HG03108 (cell line): ENCODE data around the gene SERTAD1.
A peak's percentile ranks its signal among the peaks of the same experiment; 100 is the strongest.

Experiments used
- ATAC-seq: cut with Tn5 transposase; IDR thresholded peaks from one replicate; pipeline ENCODE4 v1.9.1; 2021; ENCODE audit warnings: moderate library complexity; ENCODE audit not compliant: unreplicated experiment

SERTAD1 gene

DNA sequence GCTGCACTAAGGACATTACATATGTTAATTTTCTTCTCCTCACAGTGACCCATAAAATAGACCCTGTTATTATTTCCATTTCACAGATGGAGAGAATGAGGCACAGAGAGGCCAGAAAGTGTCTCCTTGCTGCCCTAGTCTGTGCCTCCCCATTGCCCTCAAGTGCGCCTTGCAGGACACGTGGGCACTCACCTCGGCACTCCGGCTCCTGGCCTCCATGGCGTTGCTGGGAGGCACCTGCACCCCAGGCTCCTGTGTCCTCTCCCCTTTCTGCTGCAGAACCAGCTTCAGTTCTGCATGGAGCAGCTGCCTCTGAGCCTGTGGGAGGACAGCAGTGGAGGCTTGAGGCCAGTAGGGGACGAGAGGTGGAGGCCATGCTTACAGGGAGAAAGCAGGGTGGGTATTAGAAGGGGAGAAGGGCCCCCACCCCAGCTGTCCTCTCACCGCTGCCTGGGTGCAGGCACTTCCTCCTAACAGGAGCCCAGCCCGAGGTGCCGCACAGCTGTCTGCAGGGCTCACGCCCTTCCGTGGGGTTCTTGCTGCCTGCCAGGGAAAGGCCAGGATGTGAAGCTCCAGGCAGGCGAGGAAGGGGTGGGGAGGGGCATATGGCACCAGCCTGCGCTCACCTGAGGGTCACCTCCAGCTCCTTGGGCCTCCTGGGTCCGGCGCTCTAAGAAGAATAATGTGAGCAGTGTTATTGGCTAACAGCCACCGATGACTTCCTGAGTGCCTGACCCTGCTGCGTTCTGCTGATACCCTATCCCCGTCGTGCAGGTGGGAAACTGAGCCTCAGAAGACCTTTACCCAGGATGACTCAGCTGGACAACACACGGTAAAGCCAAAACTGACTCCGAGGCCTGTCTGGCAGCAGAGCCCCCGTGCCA, 17.8 kb downstream of the SERTAD1 start:
- ATAC-seq, result no peak

DNA sequence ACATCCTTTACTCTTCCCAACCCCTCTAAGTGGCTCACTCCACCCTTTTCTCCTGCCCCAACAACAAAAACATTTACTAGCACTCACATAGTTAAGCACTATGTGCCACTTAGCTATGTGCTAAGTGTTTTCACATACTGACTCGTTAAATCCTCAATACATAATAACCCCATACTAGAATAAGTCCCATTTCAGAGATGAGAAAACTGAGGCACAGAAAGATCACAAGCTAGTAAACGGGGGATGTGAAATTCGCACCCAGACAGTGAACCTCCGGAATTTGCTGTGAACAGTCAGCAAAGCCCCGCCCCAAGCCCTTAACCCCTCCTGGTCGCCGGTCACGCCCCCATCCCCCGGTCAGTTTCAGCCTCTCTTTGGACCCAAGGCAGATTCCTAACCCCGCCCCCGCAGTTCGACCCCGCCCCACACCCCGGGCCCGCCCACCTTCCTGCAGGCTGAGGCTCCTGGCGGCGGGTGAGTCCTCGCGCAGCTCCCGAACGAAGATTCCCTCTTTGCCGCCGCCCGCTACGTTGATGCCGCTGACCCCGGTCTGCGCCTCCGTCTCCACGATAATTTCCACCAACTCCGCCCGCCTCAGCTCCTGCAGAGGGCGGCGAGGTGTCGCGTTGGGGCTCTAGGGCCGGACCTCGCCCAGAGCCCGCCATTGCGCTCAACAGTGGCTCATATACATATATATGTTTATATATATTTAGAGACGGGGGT, 22.4 kb downstream of the SERTAD1 start:
- peak; percentile 53 for ATAC-seq

DNA sequence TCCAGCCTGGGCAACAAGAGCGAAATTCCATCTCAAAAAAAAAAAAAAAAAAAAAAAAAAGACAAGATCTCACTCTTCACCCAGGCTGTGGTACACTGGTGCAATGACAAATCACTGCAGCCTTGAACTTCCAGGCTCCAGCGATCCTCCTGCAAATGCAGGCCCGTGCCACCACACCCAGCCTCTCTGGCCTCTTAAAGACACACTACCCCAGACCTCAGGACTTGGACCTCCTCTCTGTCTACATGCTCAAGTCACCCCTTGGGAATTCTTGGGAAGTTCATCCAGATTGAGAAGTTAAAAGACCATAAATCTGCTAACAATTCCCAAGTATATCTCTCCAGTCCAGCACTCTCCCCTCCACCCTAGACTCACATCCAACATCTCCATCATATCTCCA, 25.2 kb downstream of the SERTAD1 start:
- no peak for ATAC-seq

DNA sequence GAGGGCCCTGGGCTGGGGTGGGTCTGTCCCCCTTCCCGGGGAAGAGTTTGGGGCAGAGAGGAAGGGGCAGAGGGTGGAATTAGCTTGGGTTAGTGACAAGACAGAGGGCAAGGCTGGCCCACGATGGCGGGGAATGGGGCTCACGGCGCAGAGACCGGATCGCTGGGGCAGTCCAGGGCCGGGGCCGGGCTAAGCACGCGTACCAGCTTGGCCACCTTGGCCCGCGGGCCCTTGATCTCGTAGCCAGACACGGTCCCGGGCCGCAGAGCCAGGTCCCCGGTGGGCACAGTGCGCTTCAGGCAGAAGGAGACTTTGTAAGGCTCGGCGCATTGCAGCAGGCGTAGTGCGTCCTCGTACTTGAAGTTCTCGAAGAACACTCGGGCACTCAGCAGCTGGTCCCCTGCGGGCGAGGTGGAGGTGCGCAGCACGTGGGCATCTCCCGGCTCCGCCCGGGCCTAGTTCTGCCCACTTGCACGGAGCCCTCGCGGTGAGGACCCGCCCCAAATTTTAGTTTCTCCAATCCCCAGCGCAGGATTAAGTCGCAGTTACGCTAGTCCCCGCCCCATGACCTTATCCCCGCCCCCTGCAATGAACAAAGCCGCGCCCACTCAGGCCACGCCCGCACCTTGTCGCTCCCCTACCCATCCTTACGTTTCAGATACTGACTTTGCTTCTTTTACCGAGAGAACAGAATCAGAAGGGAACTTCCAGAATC, 27.2 kb downstream of the SERTAD1 start:
- no peak for ATAC-seq

DNA sequence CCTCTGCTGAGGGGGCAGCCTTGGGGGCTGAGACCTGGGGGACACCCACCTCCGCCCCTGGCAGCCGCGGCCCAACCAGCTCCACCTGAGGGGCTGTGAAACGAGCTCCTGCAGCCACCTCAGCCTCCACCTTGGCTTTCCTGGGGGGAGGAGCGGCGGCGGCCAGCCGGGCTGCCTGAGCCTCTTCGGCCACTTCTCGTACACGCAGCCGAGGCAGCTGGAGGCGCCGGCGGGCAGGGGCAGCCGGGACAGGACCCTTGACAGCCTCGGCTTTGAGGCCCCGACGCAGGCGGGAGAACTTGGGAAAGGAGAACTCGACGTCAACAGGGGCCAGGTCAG, 28.3 kb downstream of the SERTAD1 start:
- no peak for ATAC-seq

DNA sequence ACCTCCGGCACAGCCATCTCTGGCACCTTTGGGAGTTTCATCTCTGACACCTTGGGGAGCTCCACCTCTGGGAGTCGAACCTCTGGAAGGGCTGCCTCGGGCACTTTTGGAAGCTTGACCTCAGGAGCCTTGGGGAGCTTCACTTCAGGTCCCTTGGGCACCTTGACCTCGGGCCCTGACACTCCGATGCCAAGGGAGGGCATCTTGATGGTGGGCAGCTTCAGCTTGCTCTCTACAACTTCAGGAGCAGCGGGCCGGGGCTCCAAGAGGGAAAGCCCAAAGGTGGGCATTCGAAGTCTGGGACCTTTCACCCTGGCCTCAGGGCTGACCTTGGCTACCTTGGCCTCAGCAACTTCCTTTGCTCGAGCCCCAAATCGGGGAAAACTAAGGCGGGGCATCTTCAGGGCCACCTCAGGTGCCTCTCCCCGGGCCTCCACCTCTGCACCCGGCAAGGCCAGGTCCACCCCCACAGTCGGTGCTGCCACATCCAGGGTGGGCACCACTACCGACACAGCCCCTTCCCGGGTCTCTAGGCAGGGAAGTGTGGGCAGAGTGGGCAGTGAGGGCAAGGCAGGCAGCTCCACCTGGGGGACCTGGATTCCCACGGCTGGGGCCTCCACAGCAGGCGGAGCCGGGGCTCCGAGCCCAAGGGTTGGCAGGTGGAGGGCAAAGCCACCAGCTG, 28.8 kb downstream of the SERTAD1 start:
- ATAC-seq, result no peak

DNA sequence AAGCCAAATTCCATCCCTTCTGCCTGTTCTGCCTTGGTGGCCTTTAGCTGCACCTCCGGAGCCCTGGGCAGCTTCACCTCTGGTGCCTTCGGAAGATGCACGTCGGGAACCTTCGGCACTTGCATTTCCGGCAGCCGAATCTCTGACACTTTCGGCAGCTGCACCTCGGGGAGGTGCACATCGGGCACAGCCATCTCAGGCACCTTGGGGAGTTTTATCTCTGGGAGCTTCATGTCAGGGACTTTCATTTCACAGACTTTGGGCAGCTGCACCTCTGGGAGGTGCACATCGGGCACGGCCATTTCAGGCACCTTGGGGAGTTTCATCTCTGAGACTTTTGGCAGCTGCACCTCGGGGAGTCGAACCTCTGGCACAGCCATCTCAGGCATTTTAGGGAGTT, 29.8 kb downstream of the SERTAD1 start:
- ATAC-seq, result no peak

DNA sequence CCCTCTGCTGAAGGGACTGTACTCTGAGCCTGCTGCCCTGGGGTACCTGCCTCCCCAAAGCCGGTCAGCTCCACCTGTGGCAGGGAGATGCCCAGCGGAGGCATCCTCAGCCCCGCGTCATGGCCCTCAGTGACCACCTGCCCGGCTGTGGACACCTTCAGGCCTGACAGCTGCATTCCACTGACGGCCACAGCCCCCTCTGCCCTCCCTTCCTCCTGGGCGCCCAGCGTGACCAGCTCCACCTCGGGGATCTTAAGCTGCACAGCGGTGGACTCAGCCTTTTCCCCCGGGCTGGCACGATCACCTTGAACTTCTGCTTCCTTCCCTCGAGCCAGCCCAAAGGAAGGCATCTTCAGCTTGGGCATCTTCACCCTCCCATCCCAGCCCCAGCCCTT, 31.0 kb downstream of the SERTAD1 start:
- no peak for ATAC-seq

DNA sequence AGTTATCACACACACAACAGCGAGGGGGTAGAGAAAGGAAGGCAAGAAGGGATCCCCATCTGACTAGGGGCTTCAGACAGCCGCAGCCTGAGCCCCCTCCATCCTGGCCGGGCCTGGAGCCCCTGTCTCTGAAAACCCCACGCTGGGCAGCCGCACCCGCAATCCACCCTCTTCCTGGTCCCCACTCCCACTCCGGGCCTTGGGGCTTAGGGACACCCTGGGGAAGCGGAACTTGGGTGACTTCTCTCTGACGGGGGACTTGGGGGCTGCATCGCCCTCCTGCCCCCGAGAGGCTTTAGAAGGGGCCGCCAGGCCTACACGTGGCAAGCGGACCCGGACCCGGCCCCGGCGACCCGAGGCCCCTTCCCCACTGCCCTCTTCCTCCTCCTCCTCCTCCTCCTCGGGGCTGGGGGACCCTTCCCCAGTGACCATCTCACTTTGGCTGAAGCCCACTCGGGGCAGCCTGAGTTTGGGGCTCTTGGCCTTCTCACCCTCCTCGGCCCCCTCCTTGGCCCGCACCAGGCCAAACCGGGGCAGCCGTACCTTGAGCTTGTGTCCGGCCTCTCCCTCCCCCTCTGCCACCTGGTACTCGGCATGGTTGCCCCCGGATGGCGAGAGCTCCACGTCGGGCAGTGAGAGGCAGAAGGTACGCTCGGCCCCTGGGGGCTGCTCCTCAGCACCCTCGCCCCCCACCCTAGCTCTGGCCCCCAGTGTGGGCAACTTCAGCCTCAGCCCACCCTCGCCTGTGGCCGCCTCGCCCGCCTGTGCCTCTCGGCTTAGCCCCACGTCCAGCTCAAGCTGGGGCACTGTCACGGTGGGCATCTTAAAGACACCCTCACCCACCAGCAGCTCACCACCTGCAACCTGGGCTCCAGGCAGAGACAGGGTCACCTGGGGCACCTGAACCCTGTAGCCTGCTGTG, 31.6 kb downstream of the SERTAD1 start:
- ATAC-seq, result no peak

DNA sequence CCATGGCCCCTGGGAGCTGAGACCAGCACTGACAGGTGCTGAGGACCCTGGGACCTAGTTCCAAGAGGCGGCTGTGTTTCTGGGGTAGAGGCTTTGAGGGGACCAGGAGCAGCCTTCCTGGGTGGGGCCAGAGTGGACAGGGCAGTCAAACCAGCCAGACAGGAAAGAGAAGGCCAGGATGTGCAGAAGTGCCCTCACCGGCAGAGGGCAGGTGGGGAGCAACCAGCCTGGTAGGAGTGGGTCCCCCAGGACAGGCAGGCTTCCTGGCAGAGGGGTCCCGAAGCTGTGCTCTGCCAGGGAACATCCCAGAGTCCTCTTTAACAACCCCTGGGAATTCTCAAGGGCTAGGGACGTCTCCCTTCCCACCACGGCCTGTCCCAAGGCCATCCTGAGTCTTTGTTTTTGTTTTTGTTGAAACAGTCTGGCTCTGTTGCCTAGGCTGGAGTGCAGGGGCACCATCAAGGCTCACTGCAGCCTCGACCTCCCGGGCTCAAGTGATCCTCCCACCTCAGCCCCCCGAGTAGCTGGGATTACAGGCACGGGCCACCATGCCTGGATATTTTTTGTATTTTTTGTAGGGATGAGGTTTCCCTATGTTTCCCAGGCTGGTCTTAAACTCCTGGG, 32.8 kb downstream of the SERTAD1 start:
- ATAC-seq, result no peak

DNA sequence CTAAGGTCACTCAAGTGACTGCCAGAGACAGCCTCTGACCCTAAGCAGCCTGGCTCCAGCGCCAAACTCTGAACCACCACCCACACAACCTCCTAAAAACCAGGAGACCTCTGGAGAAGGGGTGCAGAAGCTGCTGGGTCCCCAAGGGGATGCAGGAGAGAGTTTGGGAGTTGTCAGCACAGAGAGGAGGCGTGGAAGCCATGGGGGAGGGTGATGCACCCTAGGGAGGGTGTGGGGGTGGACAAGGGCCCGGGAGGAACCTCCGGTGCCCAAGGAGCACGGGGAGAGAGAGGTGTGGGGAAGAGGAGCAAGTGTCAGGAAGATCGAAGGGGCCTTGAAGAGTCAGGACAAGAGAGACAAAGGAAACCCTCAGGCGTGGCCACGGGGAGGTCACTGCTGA, 33.7 kb downstream of the SERTAD1 start:
- no peak for ATAC-seq

DNA sequence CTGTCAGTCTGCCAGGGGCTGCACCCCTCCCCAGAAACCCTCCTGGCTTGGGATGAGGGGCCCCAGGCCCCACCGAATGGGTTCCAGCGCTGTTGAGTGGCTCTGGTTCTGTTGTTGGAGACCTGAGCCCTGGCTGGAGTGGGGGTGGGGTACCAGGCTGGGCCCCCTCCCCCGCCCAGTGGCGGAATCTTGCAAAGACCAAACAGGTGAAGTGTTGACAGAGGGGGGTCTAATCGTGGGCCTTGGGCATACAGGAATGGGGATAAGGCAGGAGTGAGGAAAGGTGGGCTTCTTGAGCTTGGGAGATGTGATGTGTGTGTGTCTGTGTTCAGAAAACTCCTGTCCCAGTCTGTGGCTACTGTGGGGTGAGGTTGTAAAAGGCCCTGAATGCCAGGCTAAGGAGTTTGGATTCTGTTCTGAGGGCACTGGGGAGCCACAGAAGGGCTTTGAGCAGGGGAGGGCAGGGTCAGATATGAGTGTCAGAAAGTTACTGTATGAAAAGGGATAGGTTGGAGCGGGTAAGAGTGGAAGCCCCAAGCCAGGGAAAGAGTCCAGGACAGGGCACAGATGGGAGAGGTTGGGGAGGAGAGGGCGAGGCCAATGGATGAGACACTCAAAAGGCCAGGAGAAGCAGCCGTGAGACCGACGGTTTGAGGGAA, 35.6 kb downstream of the SERTAD1 start, which contains the start of gene HIPK4:
Gene HIPK4 (minus strand): TSS at position 98 of the 659 bp plus-strand sequence. CDS start 279 bp downstream, outside the sequence.
- no peak for ATAC-seq

DNA sequence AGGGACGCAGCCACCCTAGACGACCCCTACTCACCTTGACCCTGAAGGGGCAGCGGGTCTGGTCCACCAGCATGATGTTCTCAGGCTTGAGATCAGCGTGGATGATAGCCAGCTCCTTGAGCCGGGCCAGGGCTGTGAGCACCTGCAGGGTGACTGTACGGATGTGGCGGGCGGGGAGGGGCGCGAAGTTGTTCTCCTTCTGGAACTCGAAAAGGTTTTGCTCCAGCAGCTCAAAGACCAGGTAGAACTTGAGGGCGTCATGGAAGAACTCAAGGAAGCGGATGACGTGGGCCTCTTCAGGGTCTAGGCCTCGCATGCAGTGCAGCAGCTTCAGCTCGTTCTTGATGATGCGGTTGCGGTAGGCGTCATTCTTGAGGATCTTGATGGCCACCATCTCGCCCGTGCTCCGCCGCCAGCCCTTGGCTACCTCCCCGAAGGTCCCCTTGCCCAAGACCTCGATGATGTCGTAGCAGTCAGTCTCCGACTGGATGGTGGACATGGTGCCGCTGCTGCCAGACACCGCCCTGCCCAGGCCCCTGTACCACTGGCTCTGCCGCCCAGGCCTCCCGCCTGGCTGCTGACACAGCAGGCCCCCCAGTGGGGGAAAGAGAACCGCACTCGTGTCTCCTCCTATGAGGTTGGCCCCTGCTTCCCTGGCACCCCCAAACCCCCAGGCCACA, 36.2 kb downstream of the SERTAD1 start:
- no peak for ATAC-seq

DNA sequence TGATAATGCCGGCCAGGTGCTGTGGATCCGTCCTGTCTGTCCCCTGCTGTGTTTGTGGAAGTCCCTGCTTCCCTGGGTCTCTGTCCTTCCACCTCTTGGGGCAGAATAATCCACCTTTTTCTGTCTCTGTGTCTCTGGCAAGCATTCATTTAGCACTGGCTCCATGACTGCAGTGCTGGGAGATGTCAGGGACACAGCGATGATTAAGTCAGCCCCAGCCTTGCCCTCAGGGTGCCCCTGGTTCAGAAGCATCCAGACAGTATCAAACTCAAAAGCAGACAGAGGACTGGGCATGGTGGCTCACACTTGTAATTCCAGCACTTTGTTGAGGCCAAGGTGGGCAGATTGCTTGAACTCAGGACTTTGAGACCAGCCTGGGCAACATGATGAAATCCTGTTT, 37.3 kb downstream of the SERTAD1 start:
- no peak for ATAC-seq

DNA sequence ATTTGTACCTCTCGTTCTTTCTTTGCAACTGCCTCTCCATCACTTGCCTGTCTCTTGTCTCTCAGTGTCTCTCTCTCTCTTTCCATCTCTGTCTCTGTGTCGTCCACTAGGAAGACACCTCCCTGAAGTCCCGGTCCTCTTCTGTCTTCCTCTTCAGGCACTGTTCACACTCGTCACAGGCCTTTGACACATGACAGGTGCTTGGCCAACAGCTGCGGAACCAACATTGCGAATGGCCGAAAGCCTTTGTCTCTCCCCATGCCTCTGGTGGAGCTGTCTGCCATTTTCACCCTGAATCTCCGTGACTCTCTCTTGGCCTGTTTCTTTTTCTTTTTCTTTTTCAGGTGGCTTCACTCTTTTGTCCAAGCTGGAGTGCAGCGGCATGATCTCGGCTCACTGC, 38.6 kb downstream of the SERTAD1 start:
- ATAC-seq, result no peak

DNA sequence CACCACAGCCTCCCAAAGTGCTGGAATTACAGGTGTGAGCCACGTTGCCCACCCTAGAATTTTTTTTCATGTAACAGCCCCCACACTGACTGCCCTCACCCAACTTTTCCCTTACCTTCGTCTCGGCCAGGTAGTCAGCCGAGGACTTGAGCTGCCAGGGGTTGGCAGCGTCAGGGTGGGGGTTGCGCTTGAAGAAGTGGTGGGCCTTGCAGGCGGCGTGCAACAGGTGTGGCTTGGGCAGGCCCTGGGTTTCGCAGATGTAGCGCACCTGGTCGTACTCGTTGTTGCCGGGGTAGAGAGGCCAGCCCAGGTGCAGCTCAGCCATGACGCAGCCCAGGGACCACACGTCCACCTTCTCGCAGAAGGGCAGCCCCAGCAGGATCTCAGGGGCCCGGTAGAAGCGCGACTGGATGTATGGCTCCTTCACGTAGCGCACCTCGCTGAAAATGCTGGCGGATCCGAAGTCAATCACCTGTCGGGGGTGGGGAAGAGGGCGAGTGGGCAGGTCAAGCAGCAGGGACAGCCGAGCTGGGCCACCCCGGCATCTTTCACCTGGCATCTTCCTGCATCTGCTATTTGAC, 42.0 kb downstream of the SERTAD1 start:
- ATAC-seq, result no peak

DNA sequence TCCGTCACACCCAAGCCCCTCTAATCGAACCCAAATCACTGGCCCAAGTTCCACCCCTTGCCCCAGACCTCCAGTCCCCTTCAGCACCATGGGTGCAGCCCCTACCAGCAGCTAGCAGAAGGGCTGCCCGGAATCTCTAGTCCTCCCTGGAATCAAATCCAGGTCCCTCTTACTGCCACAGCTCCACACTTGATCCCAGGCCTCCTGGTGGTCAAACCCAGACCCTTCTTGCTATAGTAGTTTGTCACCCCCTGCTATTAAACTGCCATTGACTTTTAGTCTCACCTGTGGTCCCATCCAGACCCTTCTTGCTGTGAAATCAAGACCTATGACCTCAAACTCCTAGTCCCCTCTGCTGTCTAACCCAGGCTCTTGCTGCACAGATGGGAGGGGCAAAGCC, 44.5 kb downstream of the SERTAD1 start:
- ATAC-seq, result no peak
